Muscle of arm (tissue), 12 donors: Measurements from ENCODE around the gene FCGBP. TPM values are rescaled to one million over a fixed set of nuclear protein-coding genes. Genes with fewer than 3 reads are reported as not detected.
"Not testable (repeated sequence)": the region's sequence is repeated elsewhere in the genome, so short reads cannot be mapped to it uniquely, and the experiment has no call there.

Experiments used
- DNase-seq: peaks from one replicate; pipeline ENCODE4 v3.0.0-alpha.2; 2013
- polyA plus RNA-seq, 12 donors: library from polyadenylated mRNA; unstranded; fragments of 120-200 nt; gene quantifications; one replicate each; pipeline ENCODE4 v1.2.1, GENCODE V29; 2013; ENCODE audit not compliant: insufficient read length in 12 of 12

FCGBP gene
- polyA plus RNA-seq, 12 donors: 2.2 to 75.3 (median 4.8) TPM; not detected in 1

- not testable (repeated sequence) for DNase-seq
These were observed 42.6 kb downstream of the FCGBP start for GRCh38 chr19:39891660-39892505.

GRCh38 chr19:39890755-39891551, 43.5 kb downstream of the FCGBP start:
- no peak for DNase-seq

- not testable (repeated sequence) for DNase-seq
These were observed 44.3 kb downstream of the FCGBP start for GRCh38 chr19:39889872-39890754.

GRCh38 chr19:39887456-39887951, 46.9 kb downstream of the FCGBP start:
- not testable (repeated sequence) for DNase-seq

- not testable (repeated sequence) for DNase-seq
These were observed 48.4 kb downstream of the FCGBP start for GRCh38 chr19:39885821-39886554.

GRCh38 chr19:39884721-39885120, 49.7 kb downstream of the FCGBP start:
- DNase-seq: not testable (repeated sequence)

Other genes starting within 250 kb of the FCGBP start
- gene LGALS14, start 230.2 kb downstream of the FCGBP start, polyA plus RNA-seq: 1 to 10 TPM in 2 of 12 donors, under 1 TPM in 5, not detected in 5; 0.33 to 1.1 (median 0.49) TPM
- 10 to 100 TPM in 1 of 12 donors, 1 to 10 TPM in 6, under 1 TPM in 2, not detected in 3; 0.77 to 15.0 (median 1.3) TPM for gene CLC, start 196.6 kb downstream of the FCGBP start, polyA plus RNA-seq
- gene LEUTX, start 155.8 kb downstream of the FCGBP start, polyA plus RNA-seq: not detected
- gene DYRK1B, start 100.5 kb downstream of the FCGBP start, polyA plus RNA-seq: 10 to 100 TPM in 11 of 12 donors, not detected in 1; 30.2 to 72.9 (median 46.0) TPM
- 100 to 1,000 TPM in 11 of 12 donors, not detected in 1; 213 to 300 (median 229) TPM for gene FBL, start 88.3 kb downstream of the FCGBP start, polyA plus RNA-seq
- gene PSMC4, start 36.5 kb upstream of the FCGBP start, polyA plus RNA-seq: 10 to 100 TPM in 11 of 12 donors, not detected in 1; 47.7 to 58.4 (median 51.3) TPM
- gene ZNF546, start 62.4 kb upstream of the FCGBP start, polyA plus RNA-seq: 1 to 10 TPM in 11 of 12 donors, not detected in 1; 2.0 to 7.5 (median 4.9) TPM
- gene ZNF780B, start 121.6 kb upstream of the FCGBP start, polyA plus RNA-seq: 10 to 100 TPM in 7 of 12 donors, 1 to 10 TPM in 4, not detected in 1; 8.4 to 33.7 (median 14.4) TPM
- gene ZNF780A, start 156.3 kb upstream of the FCGBP start, polyA plus RNA-seq: 10 to 100 TPM in 4 of 12 donors, 1 to 10 TPM in 7, not detected in 1; 6.8 to 12.6 (median 9.0) TPM